Effector memory CD8-positive, alpha-beta T cell (primary cell): ENCODE measurements around the gene PFN3.

Experiments used
- ATAC-seq: fragments of 150-1000 bp; cut with Tn5 transposase; replicated peaks from 2 replicates; pipeline ENCODE4 v1.10.0; 2021; ENCODE audit warnings: mild to moderate bottlenecking, moderate library complexity
- DNase-seq, 3 experiments: peaks; one replicate each; pipeline ENCODE4 v3.0.0; 2021
- H3K27ac Mint-ChIP-seq, 2 donors: one replicate each; pipeline ENCODE4 v1.8.0; 2022; ENCODE audit warnings: mild to moderate bottlenecking in 2 of 2, mixed read lengths in 2 of 2, moderate library complexity in 2 of 2
- H3K27me3 Mint-ChIP-seq, 2 donors: one replicate each; pipeline ENCODE4 v1.8.0; 2022; ENCODE audit warnings: mixed read lengths in 2 of 2
- H3K36me3 Mint-ChIP-seq: one replicate; pipeline ENCODE4 v1.8.0; 2022; ENCODE audit warnings: mild to moderate bottlenecking, moderate library complexity, mixed read lengths; ENCODE audit not compliant: insufficient read depth
- H3K4me1 Mint-ChIP-seq, 2 donors: one replicate each; pipeline ENCODE4 v1.8.0; 2022; ENCODE audit warnings: low read depth in 2 of 2, mixed read lengths in 2 of 2
- H3K4me3 Mint-ChIP-seq, 2 donors: one replicate each; pipeline ENCODE4 v1.8.0; 2022; ENCODE audit warnings: mild to moderate bottlenecking in 2 of 2, mixed read lengths in 2 of 2, moderate library complexity in 2 of 2
- H3K9me3 Mint-ChIP-seq, 2 donors: one replicate each; pipeline ENCODE4 v1.8.0; 2022; ENCODE audit warnings: mixed read lengths in 2 of 2

The PFN3 gene

GRCh38 chr5:177389241-177390169 lies 11.0 kb downstream of the PFN3 start:
- H3K9me3 Mint-ChIP-seq = no peaks in the 10 kb centered on the region
- peaks cover 39 to 41% of the 10 kb centered on the region in 2 donors for H3K4me1 Mint-ChIP-seq
- H3K4me3 Mint-ChIP-seq = peak overlapping the region; percentile 56 to 76
- DNase-seq (peak; percentile 48 to 53 (median 53)), ATAC-seq (peak; percentile 79)
- H3K36me3 Mint-ChIP-seq = no peaks in the 10 kb centered on the region
- H3K27me3 Mint-ChIP-seq = no peaks in the 10 kb centered on the region
- H3K27ac Mint-ChIP-seq = peak overlapping the region; percentile 84 to 91

- no peak for ATAC-seq
- Mint-ChIP-seq H3K36me3 (no peaks in the 10 kb centered on the region), H3K27ac (peak overlapping the region; percentile 84 to 91), H3K4me1 (peaks cover 39 to 44% of the 10 kb centered on the region in 2 donors), H3K9me3 (no peaks in the 10 kb centered on the region), H3K4me3 (peak overlapping the region; percentile 56 to 76), H3K27me3 (no peaks in the 10 kb centered on the region)
- DNase-seq = no peak
These were observed 11.9 kb downstream of the PFN3 start for GRCh38 chr5:177388521-177389052.

GRCh38 chr5:177387405-177387804 lies 13.1 kb downstream of the PFN3 start:
- Mint-ChIP-seq H3K4me1 (peaks cover 39 to 44% of the 10 kb centered on the region in 2 donors), H3K36me3 (no peaks in the 10 kb centered on the region), H3K27ac (peak overlapping the region in 1 of 2 donors; percentile 60), H3K9me3 (no peaks in the 10 kb centered on the region), H3K4me3 (peak overlapping the region in 1 of 2 donors; percentile 6), H3K27me3 (no peaks in the 10 kb centered on the region)
- DNase-seq (no peak), ATAC-seq (no peak)

GRCh38 chr5:177386542-177386941 lies 13.9 kb downstream of the PFN3 start:
- H3K4me1 Mint-ChIP-seq = peaks cover 39 to 43% of the 10 kb centered on the region in 2 donors
- H3K27ac Mint-ChIP-seq = peak overlapping the region in 1 of 2 donors; percentile 24
- ATAC-seq (no peak), DNase-seq (no peak)
- H3K36me3 Mint-ChIP-seq = no peaks in the 10 kb centered on the region
- H3K27me3 Mint-ChIP-seq = no peaks in the 10 kb centered on the region
- no peak overlapping the region for H3K4me3 Mint-ChIP-seq
- H3K9me3 Mint-ChIP-seq = no peaks in the 10 kb centered on the region

GRCh38 chr5:177385720-177386119 lies 14.7 kb downstream of the PFN3 start:
- peak overlapping the region in 1 of 2 donors; percentile 84 for H3K27ac Mint-ChIP-seq
- DNase-seq = no peak

GRCh38 chr5:177384134-177384533 lies 16.3 kb downstream of the PFN3 start, which contains the start of gene SLC34A1:
SLC34A1 (plus strand) TSS chr5:177384434; CDS start chr5:177385742, 1,308 bp downstream.
- no peak for DNase-seq
- H3K36me3 Mint-ChIP-seq = peaks cover 4% of the 10 kb centered on the region
- H3K9me3 Mint-ChIP-seq = no peaks in the 10 kb centered on the region
- H3K4me3 Mint-ChIP-seq = peak within 1 kb of the TSS; percentile 50 to 51
- peaks cover 28 to 30% of the 10 kb centered on the region in 2 donors for H3K4me1 Mint-ChIP-seq
- no peaks in the 10 kb centered on the region for H3K27me3 Mint-ChIP-seq
- no peak for ATAC-seq
- peak within 1 kb of the TSS in 1 of 2 donors; percentile 84 for H3K27ac Mint-ChIP-seq

More at GRCh38 chr5:177385720-177386119, 14.7 kb downstream of the PFN3 start:
- H3K4me1 Mint-ChIP-seq = peaks cover 33 to 39% of the 10 kb centered on the region in 2 donors
- no peaks in the 10 kb centered on the region for H3K27me3 Mint-ChIP-seq
- H3K4me3 Mint-ChIP-seq = peak overlapping the region; percentile 50 to 51
- no peaks in the 10 kb centered on the region for H3K9me3 Mint-ChIP-seq
- H3K36me3 Mint-ChIP-seq = no peaks in the 10 kb centered on the region
- ATAC-seq = no peak

GRCh38 chr5:177383181-177383580 lies 17.3 kb downstream of the PFN3 start:
- DNase-seq (no peak), ATAC-seq (no peak)
- Mint-ChIP-seq H3K36me3 (peaks cover 4% of the 10 kb centered on the region), H3K9me3 (no peaks in the 10 kb centered on the region), H3K27me3 (no peaks in the 10 kb centered on the region), H3K4me3 (no peak overlapping the region), H3K27ac (no peak overlapping the region), H3K4me1 (peaks cover 19 to 24% of the 10 kb centered on the region in 2 donors)

- H3K4me1 Mint-ChIP-seq = peaks cover 16 to 20% of the 10 kb centered on the region in 2 donors
- H3K4me3 Mint-ChIP-seq = no peak overlapping the region
- no peak overlapping the region for H3K27ac Mint-ChIP-seq
- DNase-seq (no peak), ATAC-seq (no peak)
- H3K9me3 Mint-ChIP-seq = no peaks in the 10 kb centered on the region
- peaks cover 4% of the 10 kb centered on the region for H3K36me3 Mint-ChIP-seq
- no peaks in the 10 kb centered on the region for H3K27me3 Mint-ChIP-seq
These were observed 17.9 kb downstream of the PFN3 start for GRCh38 chr5:177382423-177383029.

- Mint-ChIP-seq H3K4me1 (peaks cover 16 to 20% of the 10 kb centered on the region in 2 donors), H3K36me3 (peaks cover 4% of the 10 kb centered on the region), H3K27me3 (no peaks in the 10 kb centered on the region), H3K4me3 (no peak overlapping the region), H3K27ac (peak overlapping the region in 1 of 2 donors; percentile 38), H3K9me3 (no peaks in the 10 kb centered on the region)
- DNase-seq = no peak
- no peak for ATAC-seq
These were observed 19.7 kb downstream of the PFN3 start for GRCh38 chr5:177380805-177381126.

GRCh38 chr5:177378884-177379883 lies 21.3 kb downstream of the PFN3 start:
- no peaks in the 10 kb centered on the region for H3K27me3 Mint-ChIP-seq
- H3K9me3 Mint-ChIP-seq = no peaks in the 10 kb centered on the region
- ATAC-seq (peak; percentile 54), DNase-seq (no peak)
- peaks cover 9% of the 10 kb centered on the region for H3K36me3 Mint-ChIP-seq
- peak overlapping the region; percentile 19 to 52 for H3K27ac Mint-ChIP-seq
- peaks cover 11 to 21% of the 10 kb centered on the region in 2 donors for H3K4me1 Mint-ChIP-seq
- H3K4me3 Mint-ChIP-seq = peak overlapping the region in 1 of 2 donors; percentile 8

- Mint-ChIP-seq H3K4me1 (peaks cover 13 to 25% of the 10 kb centered on the region in 2 donors), H3K27me3 (no peaks in the 10 kb centered on the region), H3K9me3 (no peaks in the 10 kb centered on the region), H3K27ac (no peak overlapping the region), H3K4me3 (no peak overlapping the region), H3K36me3 (peaks cover 12% of the 10 kb centered on the region)
- ATAC-seq (no peak), DNase-seq (no peak)
These were observed 22.3 kb downstream of the PFN3 start for GRCh38 chr5:177377851-177378776.

- Mint-ChIP-seq H3K4me3 (no peak overlapping the region), H3K4me1 (peaks cover 33 to 39% of the 10 kb centered on the region in 2 donors), H3K9me3 (no peaks in the 10 kb centered on the region), H3K27me3 (no peaks in the 10 kb centered on the region), H3K36me3 (peaks cover 28% of the 10 kb centered on the region), H3K27ac (peak overlapping the region; percentile 41 to 78)
- no peak for ATAC-seq
- DNase-seq = no peak
These were observed 24.4 kb downstream of the PFN3 start for GRCh38 chr5:177376107-177376506.
